Spleen (tissue), 11 donors: ENCODE results near the gene BRAT1. TPM values are rescaled to one million over a fixed set of nuclear protein-coding genes. Genes with fewer than 3 reads are reported as not detected.

Experiments
- DNase-seq: peaks from one replicate; pipeline ENCODE4 v3.0.0-alpha.2; 2020
- H3K27ac ChIP-seq, 8 donors: fragments of 200-600 bp; sonication (generic) in 7 of 8; 1 replicate in 4 of 8; 2 replicates in 4 of 8; pipeline versions ENCODE4 v1.5.0 to v1.8.0; 2016 to 2021; ENCODE audit warnings: inconsistent platforms in 4 of 8, mild to moderate bottlenecking in 4 of 8, moderate library complexity in 1 of 8
- H3K27me3 ChIP-seq, 7 donors: fragments of 200-600 bp; sonication (generic) in 6 of 7; replicated peaks in 1 of 7; 1 replicate in 4 of 7; 2 replicates in 3 of 7; pipeline versions ENCODE4 v1.5.0 to v1.8.0; 2016 to 2021; ENCODE audit warnings: inconsistent platforms in 3 of 7, mild to moderate bottlenecking in 1 of 7
- H3K36me3 ChIP-seq, 6 donors: fragments of 200-600 bp; sonication (generic) in 5 of 6; 1 replicate in 4 of 6; 2 replicates in 2 of 6; pipeline versions ENCODE4 v1.5.0 to v1.8.0; 2016 to 2021; ENCODE audit warnings: inconsistent platforms in 2 of 6
- H3K4me1 ChIP-seq, 6 donors: fragments of 200-600 bp; sonication (generic) in 5 of 6; 1 replicate in 3 of 6; 2 replicates in 3 of 6; pipeline versions ENCODE4 v1.5.0 to v1.8.0; 2016 to 2021; ENCODE audit warnings: inconsistent platforms in 3 of 6
- H3K4me3 ChIP-seq, 8 donors: fragments of 200-600 bp; sonication (generic) in 7 of 8; 1 replicate in 4 of 8; 2 replicates in 4 of 8; pipeline versions ENCODE4 v1.5.0 to v1.8.0; 2016 to 2021; ENCODE audit warnings: inconsistent platforms in 4 of 8, mild to moderate bottlenecking in 4 of 8, moderate library complexity in 2 of 8
- H3K9me3 ChIP-seq, 8 donors: fragments of 200-600 bp; sonication (generic) in 7 of 8; 1 replicate in 4 of 8; 2 replicates in 4 of 8; pipeline versions ENCODE4 v1.5.0 to v1.8.0; 2016 to 2021; ENCODE audit warnings: inconsistent platforms in 4 of 8
- CTCF ChIP-seq, 11 experiments: fragments of 200-600 bp in 7 of 11; fragments of 450-650 bp in 4 of 11; sonication (generic) in 4 of 11; IDR thresholded peaks in 8 of 11; conservative IDR thresholded peaks in 3 of 11; 1 replicate in 7 of 11; 2 replicates in 4 of 11; pipeline versions ENCODE4 v1.4.0 to v1.8.0; 2016 to 2021; ENCODE audit warnings: antibody characterized with exemption in 11 of 11, inconsistent platforms in 4 of 11, mild to moderate bottlenecking in 1 of 11
- POLR2A ChIP-seq, 3 donors: fragments of 450-650 bp; IDR thresholded peaks; one replicate each; pipeline ENCODE4 v1.5.1; 2017; ENCODE audit warnings: antibody characterized with exemption in 3 of 3, mild to moderate bottlenecking in 1 of 3
- POLR2AphosphoS5 ChIP-seq, 3 donors: sonication (generic); formaldehyde crosslinking; IDR thresholded peaks; one replicate each; pipeline ENCODE4 v1.5.1; 2017; ENCODE audit warnings: antibody characterized with exemption in 3 of 3
- WGBS, 5 donors: extraction: QIAGEN DNeasy Blood & Tissue Kit in 3 of 5; methylation state at CpG; one replicate each; pipeline versions ENCODE4 v1.1.5 to v1.1.7; 2013 to 2018; 5-methylcytosine and 5-hydroxymethylcytosine counted together
- intact Hi-C: fragments of 100-400 bp; cut with DNase I; formaldehyde crosslinking; loops from one replicate; pipeline ENCODE4 v1.15.0; 2023; ENCODE audit warnings: low total_unique reads
- polyA plus RNA-seq, 3 donors: library from polyadenylated mRNA; stranded (reverse); fragments of 200-250 nt; gene quantifications; one replicate each; pipeline ENCODE4 v1.2.1, GENCODE V29; 2013
- total RNA-seq, 7 donors: library from RNA; depleted of rRNA in 3 of 7; stranded (reverse); fragments of >200 nt in 3 of 7; fragmentation: NEBNext Ultra II Directional in 4 of 7; extraction: Animal tissue kit (Norgen Biotek cat#: 25700) in 4 of 7; gene quantifications; one replicate each; pipeline versions ENCODE4 v1.1.0 to v1.2.1, GENCODE V29; 2016 to 2021
- donor health status: healthy with polysubstance abuse.
- donor health status: DM: no; HTN: no; CAD: no; lungs with moderate emphysema.
- donor health status: DM: no; HTN: no; CAD: no.
- donor health status: Bipolar disorder and iron deficiency.
- donor health status: healthy.
- donor health status: DM: no; HTN: no; CAD: no.
- donor health status: DM: yes; HTN: yes; CAD: no.

Gene BRAT1
- total and polyA plus RNA-seq, 10 donors: 25.3 to 50.9 (median 33.4) TPM

- Histone ChIP-seq H3K36me3 (peaks cover 0 to 94% (median 34%) of the 10 kb centered on the region in 6 donors), H3K27me3 (no peaks in the 10 kb centered on the region), H3K27ac (no peak overlapping the region), H3K4me1 (peaks cover 0 to 25% (median 4%) of the 10 kb centered on the region in 6 donors), H3K4me3 (no peak overlapping the region), H3K9me3 (no peaks in the 10 kb centered on the region)
- 89 to 94% (median 92%) methylated on average over 13 of the region's 13 CpGs for WGBS, 5 donors
- TF ChIP-seq POLR2A (IDR thresholded peaks at IDR 0.05) (no peak), CTCF (IDR thresholded peaks at IDR 0.05 in 8 of 11, conservative IDR thresholded peaks at IDR 0.05 in 3 of 11) (no peak), POLR2AphosphoS5 (IDR thresholded peaks at IDR 0.05) (no peak)
- intact Hi-C loops: no loop called here
- no peak for DNase-seq
Measured at GRCh38 chr7:2597273-2597640, 41.9 kb upstream of the BRAT1 start.

- no peak overlapping the region for H3K27ac ChIP-seq
- intact Hi-C loops: no loop called here
- H3K9me3 ChIP-seq: no peaks in the 10 kb centered on the region
- H3K36me3 ChIP-seq: peaks cover 0 to 94% (median 36%) of the 10 kb centered on the region in 6 donors
- no peak overlapping the region for H3K4me3 ChIP-seq
- H3K4me1 ChIP-seq: peaks cover 0 to 20% (median 3%) of the 10 kb centered on the region in 6 donors
- WGBS, 5 donors: 90 to 96% (median 95%) methylated on average over 22 of the region's 22 CpGs
- no peaks in the 10 kb centered on the region for H3K27me3 ChIP-seq
- DNase-seq: no peak
- no peak for TF ChIP-seq CTCF (IDR thresholded peaks at IDR 0.05 in 8 of 11, conservative IDR thresholded peaks at IDR 0.05 in 3 of 11)
Measured at GRCh38 chr7:2596464-2597272, 41.3 kb upstream of the BRAT1 start.

- no peak for DNase-seq
- 61 to 82% (median 80%) methylated on average over 18 to 27 of the region's 27 CpGs for whole genome bisulfite sequencing, 5 donors
- peaks cover 0 to 20% (median 3%) of the 10 kb centered on the region in 6 donors for H3K4me1 ChIP-seq
- TF ChIP-seq POLR2AphosphoS5 (IDR thresholded peaks at IDR 0.05) (no peak), CTCF (IDR thresholded peaks at IDR 0.05 in 8 of 11, conservative IDR thresholded peaks at IDR 0.05 in 3 of 11) (no peak), POLR2A (IDR thresholded peaks at IDR 0.05) (no peak)
- H3K36me3 ChIP-seq: peaks cover 0 to 94% (median 36%) of the 10 kb centered on the region in 6 donors
- intact Hi-C loops: no loop called here
- H3K9me3 ChIP-seq: no peaks in the 10 kb centered on the region
- no peaks in the 10 kb centered on the region for H3K27me3 ChIP-seq
- H3K4me3 ChIP-seq: no peak overlapping the region
- no peak overlapping the region for H3K27ac ChIP-seq
Measured at GRCh38 chr7:2595258-2595860, 40.0 kb upstream of the BRAT1 start.

GRCh38 chr7:2594599-2594998 lies 39.3 kb upstream of the BRAT1 start:
- no peak for DNase-seq
- peak in 1 of 3 donors; percentile 19 for TF ChIP-seq POLR2AphosphoS5 (IDR thresholded peaks at IDR 0.05)
- no peak for TF ChIP-seq CTCF (IDR thresholded peaks at IDR 0.05 in 8 of 11, conservative IDR thresholded peaks at IDR 0.05 in 3 of 11)

More at GRCh38 chr7:2594599-2594998, 39.3 kb upstream of the BRAT1 start:
- intact Hi-C loops: no loop called here
- no peaks in the 10 kb centered on the region for H3K27me3 ChIP-seq
- H3K27ac ChIP-seq: no peak overlapping the region
- H3K36me3 ChIP-seq: peaks cover 0 to 94% (median 38%) of the 10 kb centered on the region in 6 donors
- H3K4me3 ChIP-seq: no peak overlapping the region
- H3K9me3 ChIP-seq: no peaks in the 10 kb centered on the region
- 67 to 87% (median 78%) methylated on average over 10 of the region's 10 CpGs for WGBS, 5 donors
- peaks cover 0 to 20% (median 3%) of the 10 kb centered on the region in 6 donors for H3K4me1 ChIP-seq
